ENCODE results near the gene GSTT4.
"Not testable (repeated sequence)": the region's sequence is repeated elsewhere in the genome, so short reads cannot be mapped to it uniquely, and the experiment has no call there.

The GSTT4 gene

GRCh38 chr22:24025475-24025874, 20.2 kb upstream of the GSTT4 start:
- DNase-seq (ENCODE audit: low read depth in 2 of 2, low spot score in 1 of 2), result no peak

GRCh38 chr22:24024354-24024753, 19.1 kb upstream of the GSTT4 start:
- DNase-seq (ENCODE audit: low read depth in 2 of 2, low spot score in 1 of 2), result no peak

GRCh38 chr22:24023204-24023789, 18.0 kb upstream of the GSTT4 start:
- no peak for DNase-seq (ENCODE audit: low read depth in 2 of 2, low spot score in 1 of 2)

- DNase-seq (ENCODE audit: low read depth in 2 of 2, low spot score in 1 of 2), result no peak
Measured at GRCh38 chr22:24021304-24021703, 16.1 kb upstream of the GSTT4 start.

GRCh38 chr22:24016156-24016555, 10.9 kb upstream of the GSTT4 start:
- no peak for DNase-seq (ENCODE audit: low read depth in 2 of 2, low spot score in 1 of 2)

GRCh38 chr22:24011735-24012068, 6.4 kb upstream of the GSTT4 start:
- DNase-seq (ENCODE audit: low read depth in 2 of 2, low spot score in 1 of 2), result no peak

GRCh38 chr22:24010018-24010391, 4.8 kb upstream of the GSTT4 start:
- DNase-seq (ENCODE audit: low read depth in 2 of 2, low spot score in 1 of 2), result no peak

- DNase-seq (ENCODE audit: low read depth in 2 of 2, low spot score in 1 of 2), result no peak
Measured at GRCh38 chr22:24009227-24010017, 4.2 kb upstream of the GSTT4 start.

- DNase-seq (ENCODE audit: low read depth in 2 of 2, low spot score in 1 of 2), result no peak
Measured at GRCh38 chr22:24008381-24009226, 3.4 kb upstream of the GSTT4 start.

GRCh38 chr22:24008022-24008283, 2.7 kb upstream of the GSTT4 start:
- no peak for DNase-seq (ENCODE audit: low read depth in 2 of 2, low spot score in 1 of 2)

GRCh38 chr22:24007253-24008021, 2.2 kb upstream of the GSTT4 start:
- DNase-seq (ENCODE audit: low read depth in 2 of 2, low spot score in 1 of 2), result no peak

GRCh38 chr22:24006914-24007214, 1.6 kb upstream of the GSTT4 start:
- DNase-seq (ENCODE audit: low read depth in 2 of 2, low spot score in 1 of 2), result no peak

GRCh38 chr22:24006207-24006913, 1.1 kb upstream of the GSTT4 start:
- DNase-seq (ENCODE audit: low read depth in 2 of 2, low spot score in 1 of 2), result no peak

GRCh38 chr22:24003887-24004286, 1.4 kb downstream of the GSTT4 start:
- DNase-seq (ENCODE audit: low read depth in 2 of 2, low spot score in 1 of 2), result no peak

GRCh38 chr22:24002851-24003250, 2.4 kb downstream of the GSTT4 start:
- DNase-seq (ENCODE audit: low read depth in 2 of 2, low spot score in 1 of 2), result no peak

GRCh38 chr22:24002272-24002671, 3.0 kb downstream of the GSTT4 start:
- no peak for DNase-seq (ENCODE audit: low read depth in 2 of 2, low spot score in 1 of 2)

GRCh38 chr22:24001314-24001713, 3.9 kb downstream of the GSTT4 start:
- no peak for DNase-seq (ENCODE audit: low read depth in 2 of 2, low spot score in 1 of 2)

GRCh38 chr22:23999779-24000178, 5.5 kb downstream of the GSTT4 start:
- DNase-seq (ENCODE audit: low read depth in 2 of 2, low spot score in 1 of 2), result not testable (repeated sequence)

GRCh38 chr22:23997092-23997491, 8.2 kb downstream of the GSTT4 start:
- DNase-seq (ENCODE audit: low read depth in 2 of 2, low spot score in 1 of 2), result no peak

GRCh38 chr22:23993581-23994177, 11.6 kb downstream of the GSTT4 start:
- not testable (repeated sequence) for DNase-seq (ENCODE audit: low read depth in 2 of 2, low spot score in 1 of 2)

GRCh38 chr22:23993080-23993479, 12.2 kb downstream of the GSTT4 start:
- not testable (repeated sequence) for DNase-seq (ENCODE audit: low read depth in 2 of 2, low spot score in 1 of 2)
